Measurements from ENCODE around the gene CACNG6.

CACNG6 gene

DNA sequence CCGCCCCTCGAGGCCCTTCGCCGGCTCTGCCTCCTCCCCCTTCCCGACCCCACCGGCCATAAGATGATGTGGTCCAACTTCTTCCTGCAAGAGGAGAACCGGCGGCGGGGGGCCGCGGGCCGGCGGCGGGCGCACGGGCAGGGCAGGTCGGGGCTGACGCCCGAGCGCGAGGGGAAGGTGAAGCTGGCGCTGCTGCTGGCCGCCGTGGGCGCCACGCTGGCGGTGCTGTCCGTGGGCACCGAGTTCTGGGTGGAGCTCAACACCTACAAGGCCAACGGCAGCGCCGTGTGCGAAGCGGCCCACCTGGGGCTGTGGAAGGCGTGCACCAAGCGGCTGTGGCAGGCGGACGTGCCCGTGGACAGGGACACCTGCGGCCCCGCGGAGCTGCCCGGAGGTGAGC lies 1.4 kb downstream of the CACNG6 start:
- no peak for DNase-seq (ENCODE audit: low read depth)
- H3K4me3 ChIP-seq (ENCODE audit: low read depth, low read length): no peak overlapping the region

DNA sequence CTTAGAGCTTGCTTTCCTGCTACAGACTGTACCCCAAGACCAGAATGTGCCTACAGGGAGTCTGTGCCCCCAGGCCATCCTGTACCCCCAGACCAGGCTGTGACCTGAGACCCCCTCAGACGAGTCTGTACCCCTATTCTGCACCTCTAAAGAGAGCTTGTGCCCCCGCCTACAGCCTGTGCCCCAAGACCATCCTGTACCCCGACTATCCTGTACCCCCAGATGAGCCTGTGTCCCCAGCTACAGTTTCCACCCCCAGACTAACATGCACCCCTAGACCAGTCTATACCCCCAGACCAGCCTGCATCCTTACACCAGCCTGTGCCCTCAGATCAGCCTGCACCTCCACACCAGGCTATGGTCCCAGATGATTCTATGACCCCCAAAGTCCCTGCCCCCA lies 2.0 kb downstream of the CACNG6 start:
- H3K4me3 ChIP-seq (ENCODE audit: low read depth, low read length): no peak overlapping the region
- DNase-seq (ENCODE audit: low read depth): no peak

DNA sequence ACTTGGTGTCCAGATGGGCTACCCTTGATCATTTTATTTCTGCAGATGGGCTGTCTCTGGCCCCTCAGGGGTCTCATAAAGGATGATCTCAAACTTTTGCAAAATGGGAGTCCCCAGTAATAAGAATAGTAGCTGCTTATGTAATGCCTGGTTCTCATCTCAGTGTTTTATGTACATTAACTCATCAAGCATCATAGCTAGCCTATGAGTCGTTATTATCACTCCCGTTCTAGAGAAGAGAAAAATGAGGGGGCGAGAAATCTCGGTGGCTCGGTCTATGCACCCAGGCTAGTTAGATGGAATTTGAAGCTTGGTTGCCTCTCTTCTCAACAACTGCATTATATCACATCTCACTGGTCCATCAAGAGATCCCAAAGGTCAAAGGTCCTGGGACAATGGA lies 3.4 kb downstream of the CACNG6 start:
- no peak for DNase-seq (ENCODE audit: low read depth)
- no peak overlapping the region for H3K4me3 ChIP-seq (ENCODE audit: low read depth, low read length)

DNA sequence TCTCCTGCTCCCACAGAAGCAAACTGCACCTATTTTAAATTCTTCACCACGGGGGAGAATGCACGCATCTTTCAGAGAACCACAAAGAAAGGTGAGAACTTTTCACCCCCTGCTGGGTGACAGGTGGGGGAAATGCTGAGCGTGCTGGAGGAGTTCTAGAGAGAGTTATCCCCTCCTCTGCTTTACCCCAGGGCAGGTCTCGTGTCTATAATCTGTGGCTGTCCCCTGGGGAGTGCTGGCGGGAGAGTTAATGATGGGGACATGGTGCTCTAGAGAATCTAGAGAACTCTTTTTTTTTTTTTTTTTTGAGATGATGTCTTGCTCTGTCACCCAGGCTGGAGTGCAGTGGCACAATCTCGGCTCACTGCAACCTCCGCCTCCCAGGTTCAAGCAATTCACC lies 6.8 kb downstream of the CACNG6 start:
- DNase-seq (ENCODE audit: low read depth): no peak
- no peak overlapping the region for H3K4me3 ChIP-seq (ENCODE audit: low read depth, low read length)

DNA sequence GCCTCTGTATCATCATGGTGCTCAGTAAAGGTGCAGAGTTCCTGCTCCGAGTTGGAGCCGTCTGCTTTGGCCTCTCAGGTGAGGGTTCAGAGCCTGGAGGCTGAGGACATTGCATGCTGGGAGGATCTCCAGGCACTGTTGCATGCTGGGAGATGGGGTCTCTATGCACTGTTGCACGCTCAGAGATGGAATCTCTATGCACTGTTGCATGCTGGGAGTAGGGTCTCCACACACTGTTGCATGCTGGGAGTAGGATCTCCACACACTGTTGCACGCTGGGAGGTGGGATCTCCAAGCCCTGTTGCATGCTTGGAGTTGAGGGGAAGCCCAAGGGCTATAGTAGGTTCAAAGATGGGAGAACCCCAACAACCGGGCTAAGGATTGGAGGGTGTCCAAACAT lies 8.3 kb downstream of the CACNG6 start:
- no peak overlapping the region for H3K4me3 ChIP-seq (ENCODE audit: low read depth, low read length)
- no peak for DNase-seq (ENCODE audit: low read depth)

DNA sequence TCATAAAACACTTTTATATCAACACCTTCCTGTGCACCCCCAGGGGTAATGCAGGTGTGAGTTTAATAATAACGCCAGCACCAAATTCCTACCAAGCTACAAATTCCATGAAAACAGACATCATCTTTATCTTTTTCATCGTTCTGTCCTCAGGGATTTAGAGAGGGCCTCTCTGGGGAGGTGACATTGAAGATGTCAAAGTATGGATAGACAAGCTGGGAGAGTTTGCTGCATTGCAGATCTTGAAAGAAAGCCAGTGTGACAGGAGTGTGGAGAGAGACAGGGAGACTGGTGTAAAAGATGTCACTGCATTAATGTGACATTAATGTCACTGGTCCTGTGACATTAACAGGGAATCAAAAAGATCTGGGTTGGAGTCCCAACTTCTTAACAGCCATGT lies 10.1 kb downstream of the CACNG6 start:
- no peak overlapping the region for H3K4me3 ChIP-seq (ENCODE audit: low read depth, low read length)
- no peak for DNase-seq (ENCODE audit: low read depth)

DNA sequence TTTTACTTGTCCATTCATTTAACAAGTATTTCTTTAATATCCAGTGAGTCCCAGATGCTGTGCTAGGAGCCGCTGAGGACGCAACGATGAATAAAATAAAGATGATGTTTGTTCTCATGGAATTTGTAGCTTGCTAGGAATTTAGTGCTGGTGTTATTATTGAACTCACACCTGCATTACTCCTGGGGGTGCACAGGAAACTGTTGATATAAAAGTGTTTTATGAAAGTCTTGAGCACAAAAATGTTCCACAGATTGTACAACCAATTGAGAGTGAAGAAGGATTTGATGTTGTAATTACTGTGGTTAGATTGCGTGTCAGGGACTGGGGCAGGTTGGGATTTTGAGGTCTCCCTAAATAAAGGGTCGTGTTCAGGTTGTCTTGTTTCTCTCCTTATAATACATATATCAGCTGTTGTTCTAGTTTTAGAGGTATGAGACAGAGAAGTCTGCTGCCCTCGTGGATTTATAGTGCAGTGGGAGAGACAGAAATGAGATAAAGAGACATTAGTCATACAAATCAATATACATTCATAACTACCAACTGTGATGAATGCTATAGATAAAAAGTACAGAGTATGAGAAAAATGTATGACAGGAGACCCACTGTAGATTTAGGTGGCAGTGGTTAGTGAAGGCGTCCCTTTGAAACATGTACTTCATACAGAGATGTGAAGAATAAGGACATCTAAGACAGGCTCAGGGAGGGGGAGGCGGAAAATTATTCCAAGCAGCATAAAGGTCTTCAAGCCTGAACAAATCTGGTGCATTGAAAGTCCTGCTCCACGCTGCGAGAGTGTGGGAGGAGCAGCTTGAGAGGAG lies 11.3 kb downstream of the CACNG6 start:
- no peak overlapping the region for H3K4me3 ChIP-seq (ENCODE audit: low read depth, low read length)
- no peak for DNase-seq (ENCODE audit: low read depth)

DNA sequence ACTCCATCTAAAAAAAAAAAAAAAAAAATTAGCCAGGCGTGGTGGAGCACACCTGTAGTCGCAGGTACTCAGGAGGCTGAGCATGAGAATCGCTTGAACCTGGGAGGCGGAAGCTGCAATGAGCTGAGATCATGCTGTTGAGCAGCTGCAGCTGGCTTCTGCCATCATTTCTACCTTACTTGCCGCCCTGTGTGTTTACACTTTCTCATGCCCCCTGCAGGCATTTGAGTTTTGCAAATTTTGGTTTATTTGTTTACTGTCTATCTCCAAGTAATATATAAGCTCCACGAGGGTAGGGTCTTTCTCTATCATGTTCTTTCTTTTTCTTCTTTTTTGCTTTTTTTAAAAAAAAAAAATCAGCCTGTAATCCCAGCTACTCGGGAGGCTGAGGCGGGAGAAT lies 18.0 kb downstream of the CACNG6 start:
- no peak overlapping the region for H3K4me3 ChIP-seq (ENCODE audit: low read depth, low read length)
- no peak for DNase-seq (ENCODE audit: low read depth)

DNA sequence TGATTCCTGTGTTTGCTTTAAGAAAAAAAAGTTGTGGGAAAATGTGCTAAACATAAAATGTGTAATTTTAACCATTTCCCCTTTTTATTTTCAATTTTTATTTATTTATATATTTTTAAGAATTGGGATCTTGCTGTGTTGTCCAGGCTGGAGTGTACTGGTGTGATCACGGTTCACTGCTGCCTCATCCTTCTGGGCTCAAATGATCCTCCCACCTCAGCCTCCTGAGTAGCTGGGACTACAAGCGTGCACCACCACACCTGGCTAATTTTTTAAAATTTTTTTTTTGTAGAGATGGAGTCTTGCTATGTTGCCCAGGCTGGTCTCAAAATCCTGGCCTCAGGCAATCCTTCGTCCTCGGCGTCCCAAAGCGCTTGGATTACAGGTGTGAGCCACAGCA lies 19.0 kb downstream of the CACNG6 start:
- DNase-seq (ENCODE audit: low read depth): no peak
- H3K4me3 ChIP-seq (ENCODE audit: low read depth, low read length): no peak overlapping the region

DNA sequence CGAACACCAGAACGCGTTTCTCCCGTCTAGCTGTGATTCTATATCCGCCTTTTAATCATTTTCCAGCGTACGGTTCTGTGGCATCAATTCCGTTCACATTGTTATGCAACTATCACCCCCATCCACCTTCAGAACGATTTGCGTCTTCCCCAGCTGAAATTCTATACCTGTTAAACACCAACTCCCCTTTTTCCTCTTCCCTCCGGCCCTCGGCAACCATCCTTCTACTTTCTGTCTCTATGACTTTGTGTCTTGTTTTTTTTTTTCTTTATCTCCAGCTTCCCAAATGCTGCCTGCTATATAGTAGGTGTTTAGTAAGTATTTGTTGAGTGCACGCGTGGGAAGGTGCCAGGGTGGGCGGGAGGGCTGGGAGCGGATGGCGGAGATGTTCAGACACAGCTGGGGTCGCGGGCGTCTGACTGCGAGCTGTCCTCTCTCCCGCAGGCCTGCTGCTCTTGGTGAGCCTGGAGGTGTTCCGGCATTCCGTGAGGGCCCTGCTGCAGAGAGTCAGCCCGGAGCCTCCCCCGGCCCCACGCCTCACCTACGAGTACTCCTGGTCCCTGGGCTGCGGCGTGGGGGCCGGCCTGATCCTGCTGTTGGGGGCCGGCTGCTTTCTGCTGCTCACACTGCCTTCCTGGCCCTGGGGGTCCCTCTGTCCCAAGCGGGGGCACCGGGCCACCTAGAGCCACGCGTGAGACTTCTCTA lies 20.2 kb downstream of the CACNG6 start:
- DNase-seq (ENCODE audit: low read depth): no peak
- no peak overlapping the region for H3K4me3 ChIP-seq (ENCODE audit: low read depth, low read length)

DNA sequence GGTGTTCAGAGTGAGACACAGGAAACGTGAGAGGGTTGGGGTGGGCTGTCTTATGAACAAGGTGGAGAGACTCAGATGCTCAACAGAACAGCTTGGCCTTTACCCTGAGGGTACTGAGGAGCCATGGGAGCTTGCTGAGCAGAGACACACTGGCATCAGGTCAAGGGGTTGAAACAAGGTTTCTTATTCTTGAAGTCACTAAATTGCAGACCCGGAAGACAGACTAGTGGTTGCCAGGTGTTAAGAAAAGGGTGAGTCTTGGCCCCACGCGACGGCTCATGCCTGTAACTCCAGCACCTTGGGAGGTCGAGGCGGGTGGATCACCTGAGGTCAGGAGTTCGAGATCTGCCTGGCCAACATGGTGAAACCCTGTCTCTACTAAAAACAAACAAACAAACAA lies 22.4 kb downstream of the CACNG6 start:
- DNase-seq (ENCODE audit: low read depth): no peak

DNA sequence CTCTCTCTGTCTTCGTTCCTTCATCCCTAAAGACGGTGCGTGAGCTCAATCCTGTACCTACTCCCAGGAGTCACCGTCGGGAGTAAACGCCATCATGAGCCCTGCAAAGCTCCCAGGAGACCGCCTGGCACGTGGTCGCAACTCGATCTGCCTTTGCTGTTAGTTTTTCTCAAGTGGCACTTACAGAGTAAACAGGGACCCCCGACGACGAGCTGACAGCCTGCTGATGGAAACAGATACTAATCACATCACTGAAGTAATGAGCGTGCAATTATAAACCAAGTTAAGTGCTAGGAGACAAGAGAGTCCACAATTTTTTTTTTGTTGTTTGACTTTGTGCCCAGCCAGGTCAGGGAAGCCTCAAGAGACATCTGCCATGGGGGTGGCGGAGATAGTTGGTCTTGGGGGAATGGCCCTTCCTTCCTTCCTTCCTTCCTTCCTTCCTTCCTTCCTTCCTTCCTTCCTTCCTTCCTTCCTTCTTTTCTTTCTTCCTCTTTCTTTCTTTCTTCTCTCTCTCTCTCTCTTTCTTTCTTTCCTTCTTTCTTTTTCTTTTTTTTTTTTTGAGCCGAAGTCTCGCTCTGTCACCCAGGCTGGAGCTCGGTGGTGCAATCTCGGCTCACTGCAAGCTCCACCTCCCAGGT lies 23.6 kb downstream of the CACNG6 start:
- no peak overlapping the region for H3K4me3 ChIP-seq (ENCODE audit: low read depth, low read length)
- DNase-seq (ENCODE audit: low read depth): no peak

More for the DNA sequence above, 22.4 kb downstream of the CACNG6 start:
- H3K4me3 ChIP-seq (ENCODE audit: low read depth, low read length): no peak overlapping the region

DNA sequence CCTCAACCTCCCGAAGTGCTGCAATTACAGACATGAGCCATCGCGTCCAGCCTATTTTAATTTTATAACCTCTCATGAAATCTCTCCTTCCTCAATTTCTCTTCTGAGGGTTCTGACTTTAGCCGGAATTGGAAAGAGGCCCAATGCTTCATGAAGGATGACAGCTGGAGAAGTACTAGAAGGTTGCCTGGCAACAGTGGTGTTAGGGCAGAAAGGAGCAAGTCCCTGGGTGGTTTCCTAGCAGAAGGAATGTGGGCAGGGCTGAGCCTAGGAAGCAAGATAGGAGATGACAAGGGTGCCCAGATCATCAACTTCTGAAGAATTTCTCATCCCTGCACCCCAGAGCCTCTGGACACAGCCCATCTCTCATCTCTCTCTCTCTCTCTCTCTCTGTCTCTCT lies 25.8 kb downstream of the CACNG6 start:
- no peak overlapping the region for H3K4me3 ChIP-seq (ENCODE audit: low read depth, low read length)
- DNase-seq (ENCODE audit: low read depth): no peak

DNA sequence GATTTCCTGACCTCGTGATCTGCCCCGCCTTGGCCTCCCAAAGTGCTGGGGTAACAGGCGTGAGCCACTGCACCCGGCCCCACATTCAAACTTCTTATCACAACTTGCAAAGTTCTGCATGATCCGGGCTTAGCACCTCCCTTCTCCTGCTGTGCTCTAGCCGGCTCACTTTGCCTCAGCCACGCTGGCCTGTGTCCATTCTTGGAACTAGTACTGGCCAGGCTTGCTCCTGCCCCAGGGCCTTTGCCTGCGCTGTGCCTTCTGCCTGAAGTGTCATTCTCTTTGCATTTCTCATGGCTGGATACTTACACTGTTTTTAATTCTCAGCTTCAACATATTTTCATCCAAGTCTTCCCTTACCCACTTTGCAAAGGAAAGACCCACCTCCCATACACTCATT lies 29.9 kb downstream of the CACNG6 start:
- no peak overlapping the region for H3K4me3 ChIP-seq (ENCODE audit: low read depth, low read length)
- DNase-seq (ENCODE audit: low read depth): no peak

DNA sequence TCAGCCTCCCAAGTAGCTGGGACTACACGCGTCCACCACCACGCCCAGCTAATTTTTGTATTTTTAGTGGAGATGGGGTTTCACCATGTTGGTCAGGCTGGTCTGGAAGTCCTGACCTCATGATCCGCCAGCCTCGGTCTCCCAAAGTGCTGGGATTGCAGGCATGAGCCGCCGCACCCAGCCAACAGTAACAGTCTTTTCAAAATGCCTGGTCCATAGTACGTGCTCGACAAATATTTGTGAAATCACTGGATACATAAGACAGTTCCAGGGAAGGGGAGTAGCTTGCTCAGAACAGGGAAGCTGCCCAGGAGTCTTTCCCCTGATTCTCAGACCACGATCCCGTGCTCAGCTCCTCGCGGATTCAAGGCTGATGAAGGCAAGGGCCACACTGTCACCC lies 30.5 kb downstream of the CACNG6 start:
- no peak for DNase-seq (ENCODE audit: low read depth)

DNA sequence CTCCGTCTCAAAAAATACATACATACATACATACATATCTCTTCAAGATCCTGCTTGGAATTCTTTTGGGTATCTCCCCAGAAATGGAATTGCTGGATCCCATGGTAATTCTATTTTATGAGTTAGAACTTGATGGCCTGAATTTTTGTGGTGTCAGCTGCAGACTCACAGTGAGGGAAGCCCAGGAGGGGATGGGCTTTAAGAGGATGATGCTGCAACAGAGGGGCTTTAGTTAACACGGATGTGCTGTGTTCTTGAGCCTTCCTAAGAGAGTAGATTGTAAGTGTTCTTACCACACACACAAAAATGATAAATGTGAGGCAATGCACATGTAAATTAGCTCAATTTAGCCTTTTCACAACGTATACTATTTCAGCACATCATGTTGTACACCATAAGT lies 31.8 kb downstream of the CACNG6 start:
- DNase-seq (ENCODE audit: low read depth): no peak

More for the DNA sequence above, 30.5 kb downstream of the CACNG6 start:
- no peak overlapping the region for H3K4me3 ChIP-seq (ENCODE audit: low read depth, low read length)

DNA sequence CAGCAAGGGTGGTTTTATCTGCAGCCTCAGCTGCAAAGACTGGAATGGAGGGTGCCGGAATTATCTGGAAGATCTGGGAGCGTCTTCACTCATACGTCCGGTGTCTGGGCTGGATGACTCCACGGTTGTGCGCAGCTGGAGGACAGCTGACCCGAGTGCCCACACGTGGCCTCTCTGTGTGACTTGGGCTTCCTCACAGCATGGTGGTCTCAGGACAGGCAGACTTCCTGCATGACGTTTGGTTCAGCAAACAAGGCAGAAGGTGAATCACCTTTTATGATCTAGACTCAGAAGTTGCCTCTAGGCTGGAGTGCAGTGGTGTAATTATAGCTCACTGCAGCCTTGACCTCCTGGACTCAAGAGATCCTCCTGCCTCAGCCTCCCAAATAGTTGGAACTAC lies 33.2 kb downstream of the CACNG6 start:
- no peak for DNase-seq (ENCODE audit: low read depth)
- no peak overlapping the region for H3K4me3 ChIP-seq (ENCODE audit: low read depth, low read length)

More for the DNA sequence above, 31.8 kb downstream of the CACNG6 start:
- no peak overlapping the region for H3K4me3 ChIP-seq (ENCODE audit: low read depth, low read length)

DNA sequence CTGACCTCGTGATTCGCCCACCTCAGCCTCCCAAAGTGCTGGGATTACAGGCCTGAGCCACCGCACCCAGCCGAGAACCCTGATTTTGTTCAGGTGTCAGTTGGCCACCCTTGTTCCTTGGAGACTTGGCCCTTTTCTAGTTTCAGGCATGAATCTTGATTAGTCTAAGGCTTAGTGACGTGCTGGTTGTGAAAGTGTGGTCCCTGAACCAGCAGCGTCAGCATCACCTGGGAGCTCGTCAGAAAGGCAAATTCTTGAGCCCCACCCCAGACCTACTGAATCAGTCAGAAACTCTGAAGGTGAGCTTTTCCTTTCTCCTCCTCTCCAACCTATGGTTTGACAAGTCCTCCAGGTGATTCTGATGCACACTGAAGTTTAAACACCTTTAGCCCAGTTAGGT lies 35.2 kb downstream of the CACNG6 start:
- DNase-seq (ENCODE audit: low read depth): no peak
- H3K4me3 ChIP-seq (ENCODE audit: low read depth, low read length): no peak overlapping the region

DNA sequence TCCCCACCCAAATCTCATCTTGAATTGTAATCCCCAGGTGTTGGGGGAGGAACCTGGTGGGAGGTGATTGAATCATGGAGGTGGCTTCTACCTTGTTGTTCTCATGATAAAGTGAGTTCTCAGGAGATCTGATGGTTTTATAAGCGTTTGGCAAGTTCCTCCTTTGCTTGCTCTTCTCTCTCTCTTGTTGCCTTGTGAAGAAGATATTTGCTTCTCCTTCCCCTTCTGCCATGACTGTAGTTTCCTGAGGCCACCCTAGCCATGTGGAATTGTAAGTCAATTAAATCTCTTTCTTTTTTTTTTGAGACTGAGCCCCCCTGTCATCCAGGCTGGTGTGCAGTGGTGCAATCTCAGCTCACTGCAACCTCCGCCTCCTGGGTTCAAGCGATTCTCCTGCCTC lies 37.9 kb downstream of the CACNG6 start:
- no peak overlapping the region for H3K4me3 ChIP-seq (ENCODE audit: low read depth, low read length)
- no peak for DNase-seq (ENCODE audit: low read depth)

DNA sequence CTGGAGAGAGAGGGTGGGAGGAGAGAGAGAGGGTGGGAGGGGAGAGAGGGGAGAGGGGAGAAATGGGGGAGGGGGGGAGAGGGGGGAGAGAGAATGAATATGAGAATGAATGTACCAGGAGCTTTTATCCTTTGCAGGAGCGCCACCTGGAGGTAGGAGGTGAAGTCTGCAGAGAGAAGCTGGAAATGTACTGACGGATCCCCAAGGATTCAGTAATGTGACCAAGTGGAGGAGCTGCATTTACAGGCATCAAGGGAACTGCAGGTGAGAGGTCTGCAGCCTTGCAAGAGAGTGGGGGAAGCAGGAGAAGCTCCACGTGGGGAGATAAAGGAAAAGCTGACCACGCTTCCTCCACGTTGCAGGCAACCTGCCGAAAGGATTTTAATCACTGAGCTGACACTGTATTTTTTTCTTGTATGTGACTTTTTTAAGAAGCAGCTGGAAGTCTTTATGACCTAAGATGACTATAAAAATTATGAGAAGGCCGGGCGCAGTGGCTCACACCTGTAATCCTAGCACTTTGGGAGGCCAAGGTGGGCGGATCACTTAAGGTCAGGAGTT lies 38.6 kb downstream of the CACNG6 start:
- H3K4me3 ChIP-seq (ENCODE audit: low read depth, low read length): no peak overlapping the region
- DNase-seq (ENCODE audit: low read depth): no peak
